Aorta (tissue), 5 donors: ENCODE data around the gene NCOA5. TPM values are rescaled to one million over a fixed set of nuclear protein-coding genes. Genes with fewer than 3 reads are reported as not detected.
A peak's percentile ranks its signal among the peaks of the same experiment; 100 is the strongest.

Experiments used
- ATAC-seq: fragments of 200-7000 bp; cut with Tn5 transposase; one replicate; pipeline ENCODE4 v1.9.1; 2022; ENCODE audit warnings: moderate library complexity; ENCODE audit not compliant: low FRiP score
- DNase-seq, 2 donors: peaks; one replicate each; pipeline ENCODE4 v3.0.0-alpha.2; 2020
- H3K27ac ChIP-seq, 2 donors: one replicate each; pipeline ENCODE4 v1.5.1; 2013; ENCODE audit warnings: low read length in 2 of 2, mild to moderate bottlenecking in 2 of 2, moderate library complexity in 2 of 2, control low read depth in 1 of 2, inconsistent platforms in 1 of 2, low read depth in 1 of 2
- H3K27me3 ChIP-seq, 2 donors: one replicate each; pipeline ENCODE4 v1.6.1; 2013; ENCODE audit warnings: control low read depth in 1 of 2, low read length in 1 of 2, mild to moderate bottlenecking in 1 of 2, moderate library complexity in 1 of 2; ENCODE audit not compliant: insufficient read depth in 2 of 2, control insufficient read depth in 1 of 2
- H3K36me3 ChIP-seq, 2 donors: one replicate each; pipeline ENCODE4 v1.6.1; 2013; ENCODE audit warnings: control low read depth in 1 of 2, low read length in 1 of 2, mild to moderate bottlenecking in 1 of 2; ENCODE audit not compliant: insufficient read depth in 2 of 2, control insufficient read depth in 1 of 2
- H3K4me1 ChIP-seq, 2 donors: one replicate each; pipeline ENCODE4 v1.6.1; 2013; ENCODE audit warnings: low read length in 2 of 2, control low read depth in 1 of 2, mild to moderate bottlenecking in 1 of 2, moderate library complexity in 1 of 2; ENCODE audit not compliant: insufficient read depth in 2 of 2, control insufficient read depth in 1 of 2
- H3K4me3 ChIP-seq, 2 donors: one replicate each; pipeline ENCODE4 v1.5.1; 2013; ENCODE audit warnings: low read length in 2 of 2, control low read depth in 1 of 2, mild to moderate bottlenecking in 1 of 2
- H3K9me3 ChIP-seq: one replicate; pipeline ENCODE4 v1.6.1; 2013; ENCODE audit warnings: mild to moderate bottlenecking, low read length; ENCODE audit not compliant: control insufficient read depth
- WGBS, 2 donors: extraction: QIAGEN DNeasy Blood & Tissue Kit; methylation state at CpG; one replicate each; pipeline ENCODE4 v1.1.7; 2013; 5-methylcytosine and 5-hydroxymethylcytosine counted together
- intact Hi-C, 2 donors: fragments of 100-400 bp; cut with DNase I; formaldehyde crosslinking; loops; one replicate each; pipeline versions ENCODE4 v1.14.2 to v1.15.0; 2022
- polyA plus RNA-seq, 2 donors: library from polyadenylated mRNA; stranded (reverse); fragments of 200-250 nt; gene quantifications; one replicate each; pipeline ENCODE4 v1.2.3, GENCODE V29; 2013
- total RNA-seq, 2 donors: library from RNA; stranded (reverse); fragmentation: NEBNext Ultra II Directional; extraction: Animal tissue kit (Norgen Biotek cat#: 25700); gene quantifications; one replicate each; pipeline ENCODE4 v1.2.1, GENCODE V29; 2021
- donor health status: healthy with polysubstance abuse.
- donor health status: Bipolar disorder and iron deficiency.
- donor health status: DM: no; HTN: no; CAD: no.
- donor health status: DM: no; HTN: no; CAD: no.
- donor health status: DM: yes; HTN: yes; CAD: no.

The NCOA5 gene
- total and polyA plus RNA-seq, 4 donors: 8.5 to 23.7 (median 14.5) TPM

DNA sequence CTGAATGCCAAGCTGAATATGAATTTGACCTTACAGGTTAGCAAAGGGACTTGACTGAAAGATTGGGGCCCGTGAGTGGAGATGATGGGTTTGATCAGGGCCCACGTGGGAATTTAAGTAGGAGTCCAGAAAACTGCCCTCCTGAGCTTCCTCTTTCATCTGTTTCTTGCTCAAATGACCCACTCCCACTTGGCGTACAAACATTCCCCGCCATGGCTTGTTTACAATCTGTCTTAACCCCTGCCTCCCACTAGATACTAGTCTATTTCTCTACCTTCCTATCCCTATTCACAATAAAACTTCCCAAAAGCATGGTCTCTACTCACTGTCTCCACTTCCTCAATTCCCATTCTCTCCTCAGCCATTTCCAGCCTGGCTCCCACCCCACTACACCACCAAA is 71.7 kb downstream of the NCOA5 start:
- intact Hi-C loops: no loop called here
- H3K4me1 ChIP-seq: no peaks in the 10 kb centered on the region
- no peak overlapping the region for H3K4me3 ChIP-seq
- 38 to 44% methylated on average over 4 of the region's 4 CpGs for WGBS, 2 donors
- no peak overlapping the region for H3K27ac ChIP-seq
- no peak for DNase-seq
- no peaks in the 10 kb centered on the region for H3K9me3 ChIP-seq
- no peak for ATAC-seq
- no peaks in the 10 kb centered on the region for H3K36me3 ChIP-seq
- H3K27me3 ChIP-seq: peaks cover 0 to 3% of the 10 kb centered on the region in 2 donors

DNA sequence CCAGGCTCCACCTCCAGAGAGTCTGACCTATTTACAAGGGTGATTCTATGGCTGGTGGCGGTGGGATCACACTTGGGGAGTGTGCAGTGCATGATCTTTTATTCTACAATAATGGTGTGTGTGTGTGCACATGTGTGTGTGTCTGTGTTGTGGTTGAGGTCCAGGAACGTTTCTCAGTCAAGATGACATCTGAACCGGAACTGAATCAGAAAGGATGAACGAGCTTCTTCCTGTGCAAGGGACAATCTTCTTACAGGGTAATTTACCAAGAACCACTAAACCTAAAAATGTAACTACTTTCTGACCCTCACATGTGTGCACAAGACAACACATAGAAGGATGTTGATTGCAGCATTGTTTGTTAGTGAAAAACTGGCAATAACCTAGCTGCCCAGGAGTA is 72.5 kb downstream of the NCOA5 start:
- no peak overlapping the region for H3K4me3 ChIP-seq
- DNase-seq (no peak), ATAC-seq (no peak)
- no peak overlapping the region for H3K27ac ChIP-seq
- intact Hi-C loops: no loop called here
- no peaks in the 10 kb centered on the region for H3K9me3 ChIP-seq
- no peaks in the 10 kb centered on the region for H3K36me3 ChIP-seq
- H3K4me1 ChIP-seq: no peaks in the 10 kb centered on the region
- H3K27me3 ChIP-seq: peaks cover 0 to 3% of the 10 kb centered on the region in 2 donors
- WGBS, 2 donors: 63 to 67% methylated on average over 4 of the region's 4 CpGs

DNA sequence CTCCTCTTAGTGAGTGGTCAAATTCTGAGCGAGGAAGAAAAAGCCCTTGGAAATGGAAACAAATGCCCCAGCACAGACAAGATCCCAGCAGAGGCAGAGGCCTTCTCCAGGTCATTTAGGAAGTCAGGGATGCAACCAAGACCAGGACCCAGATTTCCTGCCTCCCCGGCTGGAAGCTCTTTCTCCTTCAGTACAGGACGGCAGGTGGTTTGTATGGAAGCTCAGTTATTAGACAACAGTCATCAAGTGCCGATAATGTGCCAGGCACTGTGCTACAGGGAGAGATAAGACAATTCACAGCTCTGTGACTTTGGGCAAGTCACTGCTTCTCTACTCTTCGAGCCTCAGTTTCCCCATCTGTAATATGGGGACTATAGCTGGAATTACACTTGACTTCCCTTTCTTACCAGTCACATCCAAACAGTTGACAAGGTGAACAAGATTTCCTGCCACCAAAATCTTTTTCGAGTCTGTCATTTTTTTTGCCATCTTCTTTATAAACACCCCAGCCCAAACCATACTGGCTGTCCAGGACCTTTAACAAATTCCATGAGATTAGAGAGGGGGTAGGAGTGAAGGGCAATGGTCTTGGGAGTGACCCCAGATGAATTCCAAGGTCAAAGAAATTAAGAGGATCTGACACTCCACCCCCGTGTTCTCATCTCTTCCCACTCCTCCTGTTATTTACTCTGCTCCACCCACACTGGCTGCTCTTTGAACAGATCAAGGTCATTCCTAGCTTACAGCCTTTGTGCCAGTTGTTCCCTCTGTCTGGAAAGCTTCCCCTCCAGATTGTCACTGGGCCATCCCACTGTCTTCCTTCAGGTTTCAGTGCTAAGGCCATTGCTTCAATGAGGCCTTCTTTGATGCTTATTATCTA is 75.0 kb downstream of the NCOA5 start:
- no peak overlapping the region for H3K27ac ChIP-seq
- H3K4me3 ChIP-seq: no peak overlapping the region
- DNase-seq (no peak), ATAC-seq (no peak)
- no peaks in the 10 kb centered on the region for H3K9me3 ChIP-seq
- H3K4me1 ChIP-seq: no peaks in the 10 kb centered on the region
- intact Hi-C loops: no loop called here
- H3K27me3 ChIP-seq: peaks cover 0 to 3% of the 10 kb centered on the region in 2 donors
- WGBS, 2 donors: 62 to 66% methylated on average over 7 of the region's 7 CpGs
- H3K36me3 ChIP-seq: no peaks in the 10 kb centered on the region

DNA sequence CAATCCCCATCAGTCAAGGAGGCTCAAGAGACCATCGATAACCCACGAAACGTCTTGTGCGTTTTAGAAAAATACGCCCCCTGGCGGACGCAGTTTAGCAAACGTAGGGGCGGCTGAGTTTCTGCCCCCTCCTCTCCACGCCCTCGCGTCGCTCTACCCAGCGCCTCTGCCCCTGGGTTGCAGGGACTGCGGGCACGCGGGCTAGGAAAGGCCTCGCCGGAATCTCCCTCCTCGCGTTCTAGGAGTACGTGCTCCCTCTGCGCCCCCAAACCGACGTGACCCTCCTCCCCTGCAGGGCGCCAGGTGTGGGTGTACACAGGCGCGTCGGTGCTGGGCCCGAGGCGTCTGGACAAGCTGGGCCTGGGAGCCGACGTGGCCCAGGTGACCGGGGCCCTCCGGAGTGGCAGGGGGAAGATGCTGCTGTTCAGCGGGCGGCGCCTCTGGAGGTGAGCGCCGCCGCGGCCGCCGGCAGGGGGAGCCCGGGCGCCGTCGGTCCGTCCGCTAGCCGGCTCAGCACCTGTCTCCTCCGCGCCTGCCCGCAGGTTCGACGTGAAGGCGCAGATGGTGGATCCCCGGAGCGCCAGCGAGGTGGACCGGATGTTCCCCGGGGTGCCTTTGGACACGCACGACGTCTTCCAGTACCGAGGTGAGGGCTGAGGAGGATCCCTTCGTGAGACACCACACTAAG is 75.8 kb downstream of the NCOA5 start:
- ATAC-seq: peak; percentile 71
- Histone ChIP-seq H3K4me1 (no peaks in the 10 kb centered on the region), H3K27ac (no peak overlapping the region), H3K4me3 (no peak overlapping the region), H3K27me3 (peaks cover 0 to 3% of the 10 kb centered on the region in 2 donors), H3K36me3 (no peaks in the 10 kb centered on the region), H3K9me3 (no peaks in the 10 kb centered on the region)
- no peak for DNase-seq
- intact Hi-C loops: no loop called here
- WGBS, 2 donors: 1 to 2% methylated on average over 66 to 67 of the region's 67 CpGs

DNA sequence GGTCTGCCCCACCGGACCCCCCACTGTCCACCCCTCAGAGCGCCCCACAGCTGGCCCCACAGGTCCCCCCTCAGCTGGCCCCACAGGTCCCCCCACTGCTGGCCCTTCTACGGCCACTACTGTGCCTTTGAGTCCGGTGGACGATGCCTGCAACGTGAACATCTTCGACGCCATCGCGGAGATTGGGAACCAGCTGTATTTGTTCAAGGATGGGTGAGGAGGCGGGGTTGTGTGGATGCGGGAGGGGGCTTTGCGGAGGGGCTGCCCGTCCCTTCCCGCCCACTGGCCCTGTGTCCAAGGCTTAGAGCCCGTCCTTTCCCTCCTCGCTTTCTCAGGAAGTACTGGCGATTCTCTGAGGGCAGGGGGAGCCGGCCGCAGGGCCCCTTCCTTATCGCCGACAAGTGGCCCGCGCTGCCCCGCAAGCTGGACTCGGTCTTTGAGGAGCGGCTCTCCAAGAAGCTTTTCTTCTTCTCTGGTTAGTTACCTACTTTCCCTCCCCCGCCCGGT is 76.4 kb downstream of the NCOA5 start:
- ATAC-seq: no peak
- 15 to 18% methylated on average over 26 to 29 of the region's 29 CpGs for WGBS, 2 donors
- intact Hi-C loops: no loop called here
- peaks cover 0 to 3% of the 10 kb centered on the region in 2 donors for H3K27me3 ChIP-seq
- no peaks in the 10 kb centered on the region for H3K9me3 ChIP-seq
- no peak for DNase-seq
- H3K36me3 ChIP-seq: no peaks in the 10 kb centered on the region
- no peak overlapping the region for H3K27ac ChIP-seq
- H3K4me1 ChIP-seq: no peaks in the 10 kb centered on the region
- H3K4me3 ChIP-seq: no peak overlapping the region

DNA sequence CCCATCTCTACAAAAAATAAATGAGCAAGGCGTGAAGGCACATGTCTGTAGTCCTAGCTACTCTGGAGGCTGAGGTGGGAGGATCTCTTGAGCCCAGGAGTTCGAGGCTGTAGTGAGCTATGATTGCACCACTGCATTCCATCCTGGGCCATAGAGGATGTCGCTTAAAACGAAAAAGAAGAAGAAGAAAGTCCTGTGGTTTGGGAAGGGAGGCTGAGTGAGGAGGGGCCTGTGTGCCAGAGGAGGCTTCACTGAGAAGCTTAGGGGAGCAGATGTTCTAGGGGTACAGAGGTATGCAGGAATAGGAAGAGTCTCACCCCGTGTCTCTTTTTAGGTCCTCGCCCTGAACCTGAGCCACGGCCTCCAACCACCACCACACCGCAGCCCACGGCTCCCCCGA is 76.8 kb downstream of the NCOA5 start:
- no peaks in the 10 kb centered on the region for H3K36me3 ChIP-seq

DNA sequence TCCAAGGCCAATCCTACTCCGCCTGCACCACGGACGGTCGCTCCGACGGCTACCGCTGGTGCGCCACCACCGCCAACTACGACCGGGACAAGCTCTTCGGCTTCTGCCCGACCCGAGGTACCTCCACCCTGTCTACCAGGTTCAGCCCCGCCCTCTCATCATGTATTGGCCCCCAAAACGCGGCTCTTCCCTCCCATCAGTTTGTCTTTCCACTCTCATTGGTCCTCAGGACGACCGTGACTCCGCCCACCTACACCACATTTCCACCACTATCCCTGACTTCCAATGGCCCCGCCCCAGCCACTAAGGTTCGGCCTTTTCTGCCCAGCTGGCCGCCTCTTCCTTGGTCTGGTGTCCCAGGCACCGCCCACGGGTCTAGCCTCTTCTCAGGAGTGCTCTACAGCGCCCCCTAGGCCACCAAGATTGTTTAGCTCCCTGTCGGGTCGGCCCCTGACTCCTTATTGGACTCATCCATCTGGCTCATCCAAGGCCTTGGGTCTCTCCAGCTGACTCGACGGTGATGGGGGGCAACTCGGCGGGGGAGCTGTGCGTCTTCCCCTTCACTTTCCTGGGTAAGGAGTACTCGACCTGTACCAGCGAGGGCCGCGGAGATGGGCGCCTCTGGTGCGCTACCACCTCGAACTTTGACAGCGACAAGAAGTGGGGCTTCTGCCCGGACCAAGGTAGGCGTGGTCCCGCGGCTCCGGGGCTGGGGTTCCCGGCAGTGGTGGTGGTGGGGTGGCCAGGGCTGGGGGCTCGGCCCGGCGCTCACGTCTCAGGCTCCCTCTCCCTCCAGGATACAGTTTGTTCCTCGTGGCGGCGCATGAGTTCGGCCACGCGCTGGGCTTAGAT is 77.9 kb downstream of the NCOA5 start:
- Histone ChIP-seq H3K27me3 (peaks cover 0 to 3% of the 10 kb centered on the region in 2 donors), H3K9me3 (no peaks in the 10 kb centered on the region), H3K36me3 (no peaks in the 10 kb centered on the region), H3K4me1 (no peaks in the 10 kb centered on the region), H3K27ac (no peak overlapping the region), H3K4me3 (no peak overlapping the region)
- ATAC-seq (peak; percentile 7), DNase-seq (peak; percentile 86 to 87)
- WGBS, 2 donors: 10% methylated on average over 57 of the region's 57 CpGs
- intact Hi-C loops: no loop called here

More for the DNA sequence above, 76.8 kb downstream of the NCOA5 start:
- intact Hi-C loops: no loop called here
- WGBS, 2 donors: 57 to 63% methylated on average over 10 of the region's 10 CpGs
- DNase-seq: no peak
- Histone ChIP-seq H3K4me3 (no peak overlapping the region), H3K27me3 (peaks cover 0 to 3% of the 10 kb centered on the region in 2 donors), H3K27ac (no peak overlapping the region), H3K9me3 (no peaks in the 10 kb centered on the region), H3K4me1 (no peaks in the 10 kb centered on the region)
- ATAC-seq: no peak
